SU-DHL-6 (cell line): ENCODE measurements around the gene DIP2C.

Experiments used
- H2AFZ ChIP-seq: fragments of 200-600 bp; sonication (generic); 2 replicates; pipeline ENCODE4 v1.6.1; 2014; ENCODE audit warnings: low read depth, mild to moderate bottlenecking, moderate library complexity, mixed read lengths, antibody characterized with exemption, low read length; ENCODE audit not compliant: severe bottlenecking
- H3F3A ChIP-seq: fragments of 200-600 bp; shearing (Covaris generic); 2 replicates; pipeline ENCODE4 v1.6.0; 2016; ENCODE audit warnings: antibody characterized with exemption, mild to moderate bottlenecking; ENCODE audit not compliant: insufficient read depth
- H3K27ac ChIP-seq: fragments of 200-600 bp; sonication (generic); 2 replicates; pipeline ENCODE4 v1.5.1; 2016; ENCODE audit warnings: low read depth, mild to moderate bottlenecking, low read length, moderate library complexity, mixed read lengths
- H3K27me3 ChIP-seq: fragments of 200-600 bp; sonication (generic), shearing (Covaris generic); 2 replicates; pipeline ENCODE4 v1.6.0; 2014; ENCODE audit warnings: mild to moderate bottlenecking, low read length
- H3K36me3 ChIP-seq: fragments of 200-600 bp; sonication (generic); 2 replicates; pipeline ENCODE4 v1.6.1; 2014; ENCODE audit warnings: mild to moderate bottlenecking, low read length, mixed read lengths
- H3K4me2 ChIP-seq: fragments of 300-600, 200-600 bp; shearing (Covaris generic), sonication (generic); 2 replicates; pipeline ENCODE4 v1.6.0; 2014; ENCODE audit warnings: low read length, low read depth, mild to moderate bottlenecking; ENCODE audit not compliant: poor library complexity, severe bottlenecking
- H3K4me3 ChIP-seq: fragments of 200-600 bp; sonication (generic); 2 replicates; pipeline ENCODE4 v1.5.1; 2014; ENCODE audit warnings: antibody characterized with exemption, low read length, mild to moderate bottlenecking, mixed read lengths; ENCODE audit not compliant: insufficient read depth, poor library complexity, severe bottlenecking
- H3K79me2 ChIP-seq: fragments of 200-600 bp; sonication (generic); 2 replicates; pipeline ENCODE4 v1.6.1; 2014; ENCODE audit warnings: mild to moderate bottlenecking, low read length, moderate library complexity; ENCODE audit not compliant: insufficient read depth
- H3K9ac ChIP-seq: fragments of 200-600 bp; sonication (generic); 2 replicates; pipeline ENCODE4 v1.7.0; 2014; ENCODE audit warnings: mild to moderate bottlenecking, low read length
- H3K9me2 ChIP-seq: fragments of 200-600 bp; sonication (generic); replicated peaks from 2 replicates; pipeline ENCODE4 v1.6.1; 2014; ENCODE audit warnings: low read length; ENCODE audit not compliant: insufficient read depth
- H3K9me3 ChIP-seq: fragments of 200-600 bp; sonication (generic); 2 replicates; pipeline ENCODE4 v1.6.1; 2014; ENCODE audit warnings: low read length, mixed read lengths; ENCODE audit not compliant: insufficient read depth
- H4K20me1 ChIP-seq: fragments of 200-600 bp; sonication (generic); 2 replicates; pipeline ENCODE4 v1.6.1; 2014; ENCODE audit warnings: low read depth, mild to moderate bottlenecking, antibody characterized with exemption, low read length, moderate library complexity, mixed read lengths
- EZH2phosphoT487 ChIP-seq: fragments of 200-600 bp; sonication (generic), shearing (Covaris generic); conservative IDR thresholded peaks from 2 replicates; pipeline ENCODE4 v1.6.1; 2018; ENCODE audit warnings: mild to moderate bottlenecking, antibody characterized with exemption, low read length, moderate library complexity, mixed read lengths
- TF ChIP-seq, protein P1 (sequence below): fragments of 200-600 bp; sonication (generic); IDR thresholded peaks from one replicate; pipeline ENCODE4 v1.5.1; 2017; ENCODE audit warnings: antibody characterized with exemption, mild to moderate bottlenecking, low read length, moderate library complexity; ENCODE audit not compliant: insufficient read depth, poor library complexity, severe bottlenecking

Gene DIP2C

DNA sequence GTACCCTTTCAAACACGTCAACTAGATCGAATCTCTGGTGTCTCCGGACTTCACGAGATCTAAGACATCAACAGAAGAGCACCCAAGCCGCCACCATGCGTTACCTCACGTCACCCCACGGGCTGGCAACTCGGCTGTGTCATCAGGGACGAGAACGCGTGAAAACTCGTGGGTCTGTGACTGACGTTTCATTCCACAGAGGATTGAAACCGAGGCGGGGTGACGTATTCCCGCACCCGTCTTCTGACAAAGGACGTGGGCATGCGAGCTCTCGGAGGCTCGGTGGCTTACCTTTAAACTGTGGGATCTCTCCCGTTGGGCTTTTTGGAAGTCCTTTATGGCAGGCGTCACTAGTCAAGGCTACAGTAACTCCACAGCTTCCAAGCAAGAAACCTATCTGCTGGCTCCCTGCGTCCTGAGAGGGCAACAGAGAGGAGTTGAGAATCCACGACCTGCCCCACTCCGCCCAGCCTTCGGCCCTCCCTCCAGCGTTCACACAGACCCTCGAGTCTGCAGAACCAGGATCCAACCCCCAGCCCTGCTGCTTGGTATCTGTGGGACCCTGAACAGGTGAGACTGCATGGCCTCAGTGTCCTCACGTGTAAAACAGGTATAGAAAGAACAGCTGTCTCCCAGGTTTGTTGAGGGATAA, 298.9 kb downstream of the DIP2C start:
- Histone ChIP-seq H3K27me3 (no peaks in the 10 kb centered on the region), H3K9me3 (no peaks in the 10 kb centered on the region), H3F3A (no peaks in the 10 kb centered on the region), H2AFZ (no peak overlapping the region), H3K36me3 (no peaks in the 10 kb centered on the region), H3K79me2 (no peaks in the 10 kb centered on the region), H3K27ac (no peak overlapping the region), H4K20me1 (no peaks in the 10 kb centered on the region), H3K9me2 (no peaks in the 10 kb centered on the region), H3K9ac (no peak overlapping the region), H3K4me3 (no peak overlapping the region), H3K4me2 (no peak overlapping the region)
- TF ChIP-seq, protein P1, sequence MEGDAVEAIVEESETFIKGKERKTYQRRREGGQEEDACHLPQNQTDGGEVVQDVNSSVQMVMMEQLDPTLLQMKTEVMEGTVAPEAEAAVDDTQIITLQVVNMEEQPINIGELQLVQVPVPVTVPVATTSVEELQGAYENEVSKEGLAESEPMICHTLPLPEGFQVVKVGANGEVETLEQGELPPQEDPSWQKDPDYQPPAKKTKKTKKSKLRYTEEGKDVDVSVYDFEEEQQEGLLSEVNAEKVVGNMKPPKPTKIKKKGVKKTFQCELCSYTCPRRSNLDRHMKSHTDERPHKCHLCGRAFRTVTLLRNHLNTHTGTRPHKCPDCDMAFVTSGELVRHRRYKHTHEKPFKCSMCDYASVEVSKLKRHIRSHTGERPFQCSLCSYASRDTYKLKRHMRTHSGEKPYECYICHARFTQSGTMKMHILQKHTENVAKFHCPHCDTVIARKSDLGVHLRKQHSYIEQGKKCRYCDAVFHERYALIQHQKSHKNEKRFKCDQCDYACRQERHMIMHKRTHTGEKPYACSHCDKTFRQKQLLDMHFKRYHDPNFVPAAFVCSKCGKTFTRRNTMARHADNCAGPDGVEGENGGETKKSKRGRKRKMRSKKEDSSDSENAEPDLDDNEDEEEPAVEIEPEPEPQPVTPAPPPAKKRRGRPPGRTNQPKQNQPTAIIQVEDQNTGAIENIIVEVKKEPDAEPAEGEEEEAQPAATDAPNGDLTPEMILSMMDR = no peak
- no peak for TF ChIP-seq EZH2phosphoT487

- no peak overlapping the region for H3K4me2 ChIP-seq
- no peak for TF ChIP-seq EZH2phosphoT487
- TF ChIP-seq, protein P1 = no peak
- no peaks in the 10 kb centered on the region for H4K20me1 ChIP-seq
- H3K79me2 ChIP-seq = no peaks in the 10 kb centered on the region
- no peaks in the 10 kb centered on the region for H3K27me3 ChIP-seq
- H3K9me3 ChIP-seq = no peaks in the 10 kb centered on the region
- H3K9ac ChIP-seq = no peak overlapping the region
- H3K27ac ChIP-seq = no peak overlapping the region
- H3K36me3 ChIP-seq = no peaks in the 10 kb centered on the region
- H3F3A ChIP-seq = no peaks in the 10 kb centered on the region
- H2AFZ ChIP-seq = no peak overlapping the region
- H3K4me3 ChIP-seq = no peak overlapping the region
- H3K9me2 ChIP-seq = no peaks in the 10 kb centered on the region
Observed at GRCh38 chr10:389836-390448, 299.5 kb downstream of the DIP2C start.

- no peak overlapping the region for H3K9ac ChIP-seq
- no peaks in the 10 kb centered on the region for H4K20me1 ChIP-seq
- no peak overlapping the region for H2AFZ ChIP-seq
- H3K27me3 ChIP-seq = no peaks in the 10 kb centered on the region
- no peaks in the 10 kb centered on the region for H3K9me2 ChIP-seq
- TF ChIP-seq EZH2phosphoT487 = no peak
- TF ChIP-seq, protein P1 = no peak
- H3K4me3 ChIP-seq = no peak overlapping the region
- no peaks in the 10 kb centered on the region for H3K36me3 ChIP-seq
- no peaks in the 10 kb centered on the region for H3K9me3 ChIP-seq
- no peaks in the 10 kb centered on the region for H3K79me2 ChIP-seq
- no peak overlapping the region for H3K27ac ChIP-seq
- no peak overlapping the region for H3K4me2 ChIP-seq
- H3F3A ChIP-seq = no peaks in the 10 kb centered on the region
Observed at GRCh38 chr10:389261-389790, 300.1 kb downstream of the DIP2C start.
